NT2/D1 (cell line): ENCODE measurements around the gene IP6K1.

Experiments used
- YY1 ChIP-seq: IDR thresholded peaks from 2 replicates; pipeline ENCODE4 v1.6.1; 2011; ENCODE audit not compliant: insufficient read length, insufficient read depth
- ZNF274 ChIP-seq: IDR thresholded peaks from 2 replicates; pipeline ENCODE4 v1.6.1; 2011; ENCODE audit warnings: mild to moderate bottlenecking, low read depth, low read length

DNA sequence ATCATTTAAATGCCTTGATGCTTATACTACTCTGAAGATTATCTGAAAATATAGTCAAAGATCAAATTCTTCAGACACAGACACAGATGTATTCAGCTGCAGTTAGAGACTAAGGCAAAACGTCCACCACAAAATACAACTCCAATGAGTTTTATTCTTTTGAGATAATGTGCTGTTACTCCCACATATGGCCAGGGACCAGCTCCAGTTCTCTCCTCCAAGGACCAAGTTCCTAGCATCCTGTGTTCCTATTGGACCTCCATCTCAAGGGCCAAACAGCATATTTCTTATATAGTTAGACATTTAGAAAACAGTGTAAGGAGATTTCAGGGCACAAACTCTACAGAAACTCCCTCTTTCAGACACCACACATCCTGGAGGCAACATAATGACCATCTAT is 27.1 kb downstream of the IP6K1 start:
- no peak for TF ChIP-seq YY1
- no peak for TF ChIP-seq ZNF274
